Smooth muscle cell of the brain vasculature (primary cell): ENCODE results near the gene ITGA1.

ENCODE experiments used
- DNase-seq: peaks from one replicate; pipeline ENCODE4 v3.0.0-alpha.2; 2012; ENCODE audit warnings: low read depth, low spot score

ITGA1 gene

GRCh38 chr5:52996979-52997378 is 209.3 kb downstream of the ITGA1 start:
- DNase-seq = no peak

GRCh38 chr5:52997424-52997823 is 209.7 kb downstream of the ITGA1 start:
- no peak for DNase-seq

- no peak for DNase-seq
Observed at GRCh38 chr5:52998552-52999313, 211.0 kb downstream of the ITGA1 start.

GRCh38 chr5:52999344-52999949 is 211.7 kb downstream of the ITGA1 start:
- no peak for DNase-seq

GRCh38 chr5:53001541-53001940 is 213.8 kb downstream of the ITGA1 start:
- no peak for DNase-seq

GRCh38 chr5:53002491-53002890 is 214.8 kb downstream of the ITGA1 start:
- DNase-seq = no peak

- DNase-seq = no peak
Observed at GRCh38 chr5:53003144-53003543, 215.4 kb downstream of the ITGA1 start.

- no peak for DNase-seq
Observed at GRCh38 chr5:53006911-53007890, 219.5 kb downstream of the ITGA1 start.

- no peak for DNase-seq
Observed at GRCh38 chr5:53008751-53009150, 221.0 kb downstream of the ITGA1 start.
